Iris pigment epithelial cell (primary cell): ENCODE data around the gene CCT8.
A peak's percentile ranks its signal among the peaks of the same experiment; 100 is the strongest.

Experiments used
- DNase-seq: peaks from one replicate; pipeline ENCODE4 v3.0.0-alpha.2; 2011; ENCODE audit warnings: low read depth

Gene CCT8

GRCh38 chr21:29073222-29074006 lies at the start of gene CCT8:
CCT8 (minus strand) TSS chr21:29073648; CDS start chr21:29073590, 58 bp downstream.
- DNase-seq, result peak; percentile 100

GRCh38 chr21:29121759-29122158 lies 48.3 kb upstream of the CCT8 start:
- DNase-seq, result no peak

- DNase-seq, result no peak
These were observed 44.0 kb upstream of the CCT8 start for GRCh38 chr21:29117372-29117955.

- DNase-seq, result no peak
These were observed 42.5 kb upstream of the CCT8 start for GRCh38 chr21:29115899-29116298.

- peak; percentile 94 for DNase-seq
These were observed 41.5 kb upstream of the CCT8 start for GRCh38 chr21:29114765-29115500.

GRCh38 chr21:29105218-29105617 lies 31.8 kb upstream of the CCT8 start:
- peak; percentile 82 for DNase-seq

GRCh38 chr21:29104239-29104708 lies 30.8 kb upstream of the CCT8 start:
- peak; percentile 58 for DNase-seq

- DNase-seq, result peak; percentile 79
These were observed 29.4 kb upstream of the CCT8 start for GRCh38 chr21:29102791-29103257.

- no peak for DNase-seq
These were observed 24.7 kb upstream of the CCT8 start for GRCh38 chr21:29098156-29098555.

- no peak for DNase-seq
These were observed 23.0 kb upstream of the CCT8 start for GRCh38 chr21:29096218-29097015.

GRCh38 chr21:29092102-29092959 lies 18.9 kb upstream of the CCT8 start:
- peak; percentile 77 for DNase-seq

- DNase-seq, result peak; percentile 90
These were observed 17.6 kb upstream of the CCT8 start for GRCh38 chr21:29091033-29091432.

GRCh38 chr21:29085106-29085752 lies 11.8 kb upstream of the CCT8 start:
- DNase-seq, result no peak

- DNase-seq, result no peak
These were observed 10.9 kb upstream of the CCT8 start for GRCh38 chr21:29084372-29084771.

- no peak for DNase-seq
These were observed 9.9 kb upstream of the CCT8 start for GRCh38 chr21:29083306-29083705.

- no peak for DNase-seq
These were observed 8.8 kb upstream of the CCT8 start for GRCh38 chr21:29082046-29082815.

- peak; percentile 59 for DNase-seq
These were observed 7.0 kb upstream of the CCT8 start for GRCh38 chr21:29080454-29080941.

GRCh38 chr21:29078869-29079767 lies 5.7 kb upstream of the CCT8 start:
- no peak for DNase-seq
